HG03520 (cell line): ENCODE data around the gene SHISAL1.

Experiments
- ATAC-seq: cut with Tn5 transposase; IDR thresholded peaks from one replicate; pipeline ENCODE4 v1.9.1; 2021; ENCODE audit warnings: mild to moderate bottlenecking, moderate library complexity; ENCODE audit not compliant: unreplicated experiment

SHISAL1 gene

DNA sequence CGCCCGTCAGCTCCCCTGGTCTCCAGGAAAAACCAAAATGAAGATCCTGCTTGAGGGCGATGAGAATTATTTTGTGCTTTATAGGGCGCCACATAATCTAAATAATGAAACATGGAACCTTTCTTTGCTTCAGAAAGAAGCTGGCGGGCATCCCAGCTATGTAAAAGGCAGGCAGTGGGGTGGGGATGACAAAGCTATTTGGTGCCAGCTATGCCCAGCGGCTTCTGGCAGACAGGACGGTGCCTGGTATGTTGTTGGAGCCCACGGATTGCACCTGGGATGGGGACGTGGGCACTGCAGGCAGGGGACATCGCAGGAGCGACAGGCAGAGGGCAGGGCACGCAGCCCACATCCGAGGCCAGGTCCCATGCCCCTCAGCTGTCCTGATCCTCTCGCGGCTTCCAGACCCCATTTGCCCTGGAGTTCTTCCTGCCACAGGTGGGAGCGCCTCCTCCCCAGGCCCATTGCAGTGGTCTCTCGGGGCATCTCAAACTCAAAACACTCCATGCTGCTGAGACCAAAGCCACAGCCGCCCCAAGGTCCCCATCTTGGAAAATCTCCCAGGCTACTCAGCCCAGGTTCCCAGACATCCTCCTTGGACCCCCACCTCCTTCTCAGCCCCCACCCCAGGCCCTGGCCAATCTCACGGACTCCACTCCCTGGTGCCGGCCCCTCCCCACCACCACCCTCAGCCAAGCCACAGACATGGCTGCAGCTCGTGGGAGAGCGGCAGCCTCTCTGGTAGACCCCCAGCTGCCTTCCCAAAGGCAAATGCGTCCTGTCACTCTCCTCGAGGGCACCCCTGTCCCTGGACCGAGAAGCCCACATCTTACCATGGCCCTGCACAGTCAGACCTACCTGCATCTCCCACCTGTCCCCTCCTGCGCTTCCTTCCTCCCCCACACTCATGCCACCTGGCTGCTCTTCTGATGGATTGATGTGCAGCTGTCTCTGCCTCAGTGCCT, 45.7 kb downstream of the SHISAL1 start:
- ATAC-seq: no peak

DNA sequence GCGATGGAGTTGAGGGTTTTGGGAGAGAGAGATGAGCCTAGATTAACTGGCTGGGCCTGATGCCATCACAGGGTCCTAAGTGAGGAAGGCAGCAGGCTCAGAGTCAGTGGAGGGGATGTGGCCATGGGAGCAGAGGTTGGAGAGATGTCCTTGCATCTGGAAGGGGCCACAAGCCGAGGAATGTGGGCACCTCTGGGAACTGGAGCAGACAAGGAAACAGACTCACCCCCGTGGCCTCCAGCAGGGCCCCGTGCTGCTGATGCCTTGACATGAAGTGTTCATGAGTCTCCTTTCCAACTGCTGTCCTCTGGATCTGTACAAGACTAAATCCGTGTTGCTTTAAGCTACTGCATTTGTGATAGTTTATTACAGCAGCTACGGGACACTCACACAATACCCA, 49.2 kb downstream of the SHISAL1 start:
- no peak for ATAC-seq

DNA sequence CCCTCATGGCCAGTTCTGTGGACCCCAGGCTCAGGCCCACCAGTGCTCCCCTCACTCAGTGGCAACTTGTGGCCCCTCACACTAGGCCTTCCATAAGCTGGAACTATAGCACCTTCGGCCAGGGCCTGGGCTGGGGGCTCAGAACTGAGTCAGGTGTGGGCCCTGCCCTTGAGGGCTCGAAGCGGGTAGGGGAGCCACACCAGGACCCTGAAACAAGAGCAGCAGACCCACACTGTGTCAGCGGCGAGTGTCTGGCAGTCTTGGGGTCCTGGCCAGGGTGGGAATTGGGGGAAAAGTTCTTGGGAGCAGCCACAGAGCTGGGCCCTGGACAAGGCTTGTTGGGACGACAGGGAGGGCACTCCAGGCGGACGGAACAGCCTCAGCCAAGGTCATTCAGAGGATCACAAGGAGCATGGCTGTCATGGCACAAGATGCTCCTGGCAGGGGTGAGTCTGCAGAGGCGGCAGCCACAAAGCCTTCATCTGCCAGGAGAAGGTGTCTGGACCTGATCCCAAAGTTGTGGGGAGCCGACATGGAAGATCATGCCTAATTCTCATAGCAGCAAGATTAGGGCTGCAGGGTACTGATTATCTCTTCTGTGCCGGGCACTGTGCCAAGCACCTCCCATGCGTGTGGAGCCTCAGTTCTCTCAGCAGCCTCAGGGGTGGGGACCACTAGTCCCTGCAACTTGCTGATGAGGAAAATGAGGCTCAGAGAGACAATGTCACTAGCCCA, 50.7 kb downstream of the SHISAL1 start:
- no peak for ATAC-seq

DNA sequence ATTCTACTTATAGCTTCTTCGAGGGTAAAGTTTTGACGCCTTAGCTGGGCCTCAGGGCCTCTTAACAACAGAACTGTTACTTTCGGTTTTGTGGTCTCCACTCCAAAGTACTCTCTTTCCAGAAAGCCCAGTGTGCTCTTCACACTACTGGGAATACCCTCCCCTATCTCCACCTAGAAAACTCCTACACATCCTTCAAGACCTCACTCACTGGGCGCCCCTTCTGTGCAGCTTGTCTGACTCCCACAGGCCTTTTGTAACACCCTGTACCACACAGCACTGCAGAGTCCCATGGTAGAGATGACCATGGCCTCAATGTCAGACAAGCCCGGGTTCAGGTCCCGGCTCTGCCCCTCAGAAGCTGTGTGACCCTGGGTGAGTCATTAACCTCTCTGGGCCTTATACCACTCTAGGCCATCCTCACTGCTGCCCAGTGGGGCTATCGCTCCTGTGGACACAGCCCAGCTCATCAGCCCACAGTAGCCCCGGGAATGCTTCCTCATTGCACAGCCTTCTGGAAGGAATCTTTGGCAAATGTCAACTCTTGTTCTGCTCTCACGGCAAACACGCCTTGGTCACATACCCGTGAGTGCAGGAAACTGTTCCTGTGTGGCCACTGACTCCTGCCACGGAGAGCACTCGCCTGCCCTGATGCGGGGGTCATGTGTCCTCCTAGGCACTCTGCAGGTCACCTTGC, 51.4 kb downstream of the SHISAL1 start:
- ATAC-seq: no peak

DNA sequence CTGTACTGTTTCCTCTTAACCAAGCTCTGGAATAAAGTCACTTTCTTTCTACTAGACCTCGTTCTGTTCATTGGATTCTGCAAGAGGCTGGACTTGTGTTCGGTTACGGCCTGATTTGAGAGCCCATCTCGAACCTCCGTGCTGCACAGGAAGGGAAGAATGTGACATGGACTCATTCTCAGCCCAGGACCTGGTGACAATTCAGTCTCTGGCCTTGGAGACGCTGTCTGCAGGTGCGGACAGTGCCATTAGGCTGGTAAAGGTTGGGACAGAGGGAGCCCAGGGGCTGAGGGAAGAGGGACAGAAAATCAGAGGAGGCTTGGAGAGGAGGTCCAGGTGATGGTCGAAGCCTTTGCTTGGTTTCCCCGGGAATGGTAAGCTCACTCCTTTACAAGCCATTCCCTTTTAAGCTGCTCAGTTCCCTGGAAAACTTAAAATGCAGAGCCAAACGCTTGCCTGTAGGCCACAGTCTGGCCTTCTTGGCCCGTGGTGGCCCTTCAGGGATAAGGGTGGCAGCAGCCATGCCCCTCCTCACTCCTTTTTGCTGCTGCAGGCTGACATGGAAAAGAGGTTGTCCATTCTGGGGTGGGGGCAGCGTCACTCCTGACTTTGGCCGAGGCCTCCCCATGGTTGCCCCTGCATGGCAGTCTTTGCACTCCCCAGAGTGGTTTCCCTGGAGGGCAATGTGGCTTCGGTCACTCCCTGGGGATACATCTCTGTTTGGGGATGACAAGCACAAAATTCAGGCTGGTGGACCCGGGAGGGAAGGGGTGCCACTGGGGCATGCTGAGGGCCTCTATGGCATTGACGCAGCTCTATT, 52.3 kb downstream of the SHISAL1 start:
- ATAC-seq: no peak

DNA sequence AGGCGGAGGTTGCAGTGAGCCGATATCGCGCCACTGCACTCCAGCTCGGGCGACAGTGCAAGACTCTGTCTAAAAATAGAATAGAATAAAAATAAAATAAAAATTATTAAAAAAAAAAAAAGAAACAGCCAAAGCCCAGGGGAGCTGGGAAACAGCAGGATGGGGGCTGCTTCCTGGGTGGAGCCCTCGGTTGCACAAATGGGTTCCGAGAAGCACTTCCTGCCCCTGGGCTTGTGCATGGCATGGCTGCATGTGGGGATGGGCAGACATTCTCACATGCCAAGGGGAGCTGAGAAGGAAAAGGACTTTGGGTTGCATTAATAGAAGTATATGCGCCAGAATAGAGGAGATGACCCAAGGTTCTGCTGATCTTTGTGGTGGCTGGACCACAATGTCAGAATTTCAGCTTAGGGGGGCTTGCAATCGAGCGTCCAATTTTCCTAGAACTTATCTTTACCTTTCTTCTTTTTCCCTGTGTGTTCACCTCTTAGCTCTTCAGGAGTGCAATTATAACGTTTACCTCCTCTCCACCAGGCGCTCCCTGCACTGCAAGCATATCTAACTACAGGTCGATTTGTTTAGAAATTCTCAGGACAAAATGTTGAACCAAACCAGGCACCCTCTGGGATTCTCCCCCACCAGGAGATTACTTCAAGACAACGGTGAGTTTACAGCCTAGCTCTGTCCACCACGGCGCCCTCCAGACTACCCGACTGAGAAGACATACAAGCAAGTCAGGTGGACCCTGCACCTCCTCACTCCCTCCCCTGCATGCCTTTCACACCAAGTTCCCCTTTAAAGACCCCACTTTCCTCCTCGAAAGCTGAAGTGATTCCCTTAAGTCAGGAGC, 53.2 kb downstream of the SHISAL1 start:
- ATAC-seq: no peak

DNA sequence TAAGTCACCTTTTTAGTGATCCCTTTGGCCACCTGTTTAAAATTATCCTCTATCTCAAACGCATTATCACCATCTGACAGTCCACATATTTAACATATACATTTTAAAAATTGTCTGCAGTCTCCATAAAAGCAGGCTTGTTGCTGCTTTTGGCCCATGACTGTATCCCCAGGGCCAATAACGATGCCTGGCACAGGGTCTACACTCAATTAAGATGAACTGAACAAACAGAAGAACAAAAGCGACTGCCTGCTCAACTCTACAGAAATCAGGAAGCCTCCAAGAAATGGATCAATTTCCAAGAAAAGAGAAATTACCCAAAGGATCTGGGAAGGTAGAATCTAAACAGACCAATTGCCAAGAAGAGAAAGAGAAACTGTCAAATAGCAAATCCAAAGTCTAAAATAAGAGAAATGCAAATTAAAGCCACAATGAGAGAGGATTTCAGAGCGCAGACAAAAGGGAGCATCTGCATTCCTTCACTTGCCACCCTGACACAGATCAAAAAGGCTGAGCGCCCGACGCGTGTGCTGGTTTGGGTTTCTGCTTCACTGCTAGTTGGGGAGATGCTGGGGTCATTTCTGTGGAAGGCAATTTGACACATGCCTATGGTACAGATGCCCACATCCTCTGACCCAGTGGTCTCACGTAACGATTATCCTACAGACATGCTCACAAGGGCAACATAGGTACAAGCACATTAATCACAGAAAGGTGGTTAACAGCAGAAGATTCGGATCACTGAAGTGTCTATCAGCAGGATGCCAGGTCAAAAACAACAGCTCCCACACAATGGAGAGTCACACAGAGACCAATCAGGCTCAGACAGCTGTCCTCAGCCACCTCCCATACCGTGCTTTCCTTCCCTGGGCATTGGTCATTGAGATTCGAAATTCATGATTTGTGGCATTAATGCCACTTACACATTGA, 55.9 kb downstream of the SHISAL1 start:
- no peak for ATAC-seq

DNA sequence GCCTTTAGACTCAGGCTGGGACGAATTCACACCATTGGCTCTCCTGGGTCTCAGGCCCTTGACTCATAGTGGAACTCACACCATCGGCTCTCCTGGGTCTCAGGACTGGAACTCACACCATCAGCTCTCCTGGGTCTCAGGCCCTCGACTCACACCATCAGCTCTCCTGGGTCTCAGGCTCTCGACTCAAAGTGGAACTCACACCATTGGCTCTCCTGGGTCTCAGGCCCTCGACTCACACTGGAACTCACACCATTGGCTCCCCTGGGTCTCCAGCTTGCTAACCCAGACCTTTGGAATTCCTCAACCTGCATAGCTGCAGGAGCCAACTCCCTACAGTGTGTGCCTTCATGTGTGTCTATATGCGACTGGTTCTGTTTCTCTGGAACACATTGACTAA, 56.7 kb downstream of the SHISAL1 start:
- no peak for ATAC-seq

DNA sequence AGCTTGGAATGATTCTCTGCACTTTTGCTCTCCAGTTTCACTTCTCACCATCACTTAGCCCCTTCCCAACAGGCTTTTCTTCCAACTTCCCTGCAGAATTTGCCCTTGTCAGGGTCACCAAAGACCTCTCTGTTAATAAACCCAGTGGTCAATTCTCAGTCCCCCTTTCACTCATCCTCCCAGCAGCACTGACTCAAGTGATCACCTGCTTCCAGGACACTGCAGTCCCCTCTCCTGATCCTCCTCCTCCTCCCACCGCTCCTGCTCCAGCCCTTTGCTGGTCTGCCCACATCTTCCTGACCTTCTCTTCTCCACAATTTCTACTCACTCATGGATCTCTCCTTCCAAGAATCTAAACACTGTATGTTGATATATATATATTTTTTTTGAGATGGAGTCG, 57.9 kb downstream of the SHISAL1 start:
- no peak for ATAC-seq

DNA sequence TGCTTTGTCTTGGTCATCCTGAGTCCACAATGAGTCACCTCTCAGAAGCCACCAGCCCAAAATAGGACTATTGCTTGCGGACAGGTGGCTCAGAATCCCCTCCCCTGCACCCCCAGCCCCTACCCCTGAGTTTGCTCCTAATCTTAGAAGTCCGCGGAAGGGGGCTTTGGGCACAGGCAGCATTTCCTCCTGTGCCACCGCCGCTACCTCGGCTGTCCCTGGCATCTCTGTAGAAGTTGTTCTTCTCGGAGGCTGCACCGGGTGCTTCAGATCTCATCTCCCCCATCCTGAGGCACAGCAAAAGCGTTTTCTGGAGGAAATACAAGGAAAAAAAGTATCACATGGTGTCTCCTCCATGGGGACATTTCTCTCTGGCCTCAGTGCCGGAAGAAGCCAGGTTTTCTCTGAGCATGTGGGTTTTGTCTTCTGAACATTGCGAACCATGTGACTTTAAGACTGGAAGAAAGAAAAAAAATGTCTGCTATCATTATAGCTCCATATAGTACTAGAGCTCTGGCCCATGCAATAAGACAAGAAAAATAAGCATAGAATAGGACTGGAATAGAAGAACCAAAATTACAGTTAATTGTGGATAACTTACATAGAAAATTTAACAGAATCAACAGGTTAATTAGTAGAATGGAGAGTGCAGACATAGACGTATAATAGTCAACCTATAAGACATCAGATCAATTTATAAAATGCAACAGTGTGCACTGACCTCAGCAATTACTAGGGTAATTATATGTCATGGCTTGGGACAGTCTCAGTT, 63.2 kb downstream of the SHISAL1 start:
- no peak for ATAC-seq

DNA sequence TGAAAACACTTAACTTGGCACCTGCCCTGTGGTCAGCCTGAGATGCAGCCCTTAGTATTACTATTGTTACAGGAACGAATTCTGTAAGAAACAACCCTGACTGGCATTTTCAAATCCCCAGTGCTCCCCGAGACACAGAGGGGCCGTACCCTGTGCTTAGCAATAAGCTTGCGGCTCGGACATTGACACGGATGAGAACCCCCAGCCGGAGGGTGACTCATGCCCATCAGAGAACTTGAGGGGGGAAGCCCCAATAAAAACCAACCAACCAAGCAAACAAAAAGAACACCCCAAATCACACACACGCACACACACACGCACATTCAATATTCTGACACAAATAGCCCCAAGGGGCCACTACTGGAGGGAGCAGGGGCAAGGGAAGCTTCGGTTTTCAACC, 63.8 kb downstream of the SHISAL1 start:
- no peak for ATAC-seq

DNA sequence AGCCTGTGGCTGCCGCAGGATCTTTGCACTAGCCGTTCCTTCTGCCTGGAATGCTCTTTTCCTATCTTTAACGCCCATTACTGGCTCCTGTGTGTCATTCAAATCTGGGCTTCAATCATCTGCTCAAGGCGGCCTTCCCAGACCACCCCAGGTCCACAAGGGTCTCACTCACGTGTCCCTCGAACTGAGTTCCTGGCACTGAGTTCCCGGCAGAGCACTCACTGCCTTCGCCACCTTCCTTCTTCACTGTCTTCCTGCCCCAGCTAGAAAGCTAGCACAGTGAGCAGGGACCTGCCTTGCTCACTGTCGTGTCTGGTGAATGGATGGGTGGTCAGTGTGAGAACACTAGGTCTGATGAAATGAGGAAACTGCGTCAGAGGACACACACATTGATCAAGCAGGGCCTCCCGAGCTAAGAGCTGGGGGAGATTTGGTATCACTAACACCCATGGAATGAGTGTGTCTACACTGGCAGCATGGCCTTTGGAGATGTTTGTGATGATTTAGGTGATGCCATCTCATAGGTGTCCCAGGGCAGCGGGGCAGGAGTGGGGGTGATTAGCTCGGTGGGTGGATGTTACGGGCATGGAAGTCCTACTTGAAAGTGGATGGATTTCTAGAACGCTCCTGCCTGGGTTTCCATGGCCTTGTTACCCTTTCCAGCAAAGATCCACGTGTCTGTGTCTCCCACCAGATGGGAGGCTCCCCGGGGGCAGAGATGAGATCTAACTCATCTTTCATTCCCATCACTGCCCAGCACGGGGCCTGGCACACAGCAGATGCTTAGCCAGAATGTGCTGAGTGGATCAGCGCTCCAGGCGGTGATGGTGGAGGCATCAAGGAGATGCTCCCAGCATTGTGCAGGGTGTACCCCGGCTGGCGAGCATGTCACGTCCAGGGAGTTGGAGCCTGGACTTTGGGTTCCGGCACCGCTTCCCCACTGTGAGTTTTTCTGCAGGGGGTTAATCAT, 64.5 kb downstream of the SHISAL1 start:
- ATAC-seq: no peak

DNA sequence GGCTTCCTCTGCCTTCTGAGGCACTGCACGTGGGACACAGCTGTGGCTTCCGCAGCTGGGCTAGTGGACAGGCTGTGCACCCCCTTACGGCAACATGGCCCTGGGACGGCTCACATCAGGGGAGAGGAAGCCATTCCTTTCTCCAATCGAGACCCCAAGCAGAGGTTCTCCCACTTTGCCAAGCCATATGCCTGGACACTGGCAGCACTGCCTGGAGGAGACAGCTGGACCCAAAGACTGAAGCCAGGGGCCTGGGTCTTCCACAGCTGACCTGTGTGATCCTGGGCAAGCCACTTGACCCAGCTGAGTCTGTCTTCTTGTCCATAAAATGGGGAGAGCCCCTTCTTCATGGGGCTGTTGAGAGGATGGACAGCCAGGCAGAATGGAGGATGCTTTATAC, 65.4 kb downstream of the SHISAL1 start:
- no peak for ATAC-seq

DNA sequence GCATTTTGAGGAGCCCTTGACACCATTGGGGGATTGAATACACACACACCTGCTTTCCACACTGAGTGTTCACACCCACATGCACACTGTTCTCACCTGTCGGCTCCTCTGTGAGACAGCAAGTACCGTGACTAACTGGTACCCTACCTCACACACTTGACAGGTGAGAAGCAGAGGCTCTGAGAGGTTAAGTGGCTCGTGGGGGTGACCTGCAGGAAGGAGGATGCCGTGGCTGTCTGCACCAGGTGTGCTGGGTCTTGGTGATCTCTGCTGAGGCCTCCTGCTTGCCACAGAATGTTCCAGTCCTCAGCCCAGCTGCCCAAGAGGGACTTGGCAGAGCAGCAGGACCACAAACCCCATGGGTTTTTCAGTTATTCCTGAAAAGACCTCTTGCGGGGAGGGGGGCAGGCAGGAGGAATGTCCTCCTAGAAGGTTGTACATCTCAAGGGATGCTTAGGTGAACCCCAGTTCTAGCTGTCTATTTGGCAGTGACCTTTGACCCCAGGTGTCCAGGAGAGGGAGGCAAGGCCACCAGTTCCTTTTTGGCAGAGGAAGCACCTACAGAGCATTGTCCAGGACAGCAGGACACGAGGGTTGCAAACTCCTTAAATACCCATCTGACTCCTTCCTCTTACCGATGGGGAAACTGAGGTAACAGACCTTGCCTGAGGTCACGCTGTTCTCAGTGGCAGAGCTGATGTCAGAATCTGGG, 66.0 kb downstream of the SHISAL1 start:
- no peak for ATAC-seq

DNA sequence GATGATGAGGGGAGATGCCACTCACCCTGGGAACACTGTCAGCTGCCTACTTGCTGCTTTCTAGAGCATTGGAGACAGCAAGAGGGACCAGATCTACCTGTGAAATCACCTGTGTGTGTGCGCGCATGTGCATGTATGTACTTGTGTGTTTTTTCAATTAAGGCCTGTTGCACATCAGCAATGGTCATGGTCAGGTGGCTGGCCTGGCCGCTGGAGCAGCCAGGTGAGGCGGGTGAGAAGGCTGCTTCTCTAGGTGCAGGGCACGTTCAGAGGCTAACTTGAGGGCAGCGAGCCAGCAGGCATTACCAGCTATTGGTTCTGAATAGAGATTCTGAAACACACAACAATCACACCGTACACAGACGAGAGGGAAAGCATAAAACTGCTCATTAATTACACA, 66.9 kb downstream of the SHISAL1 start:
- ATAC-seq: no peak

DNA sequence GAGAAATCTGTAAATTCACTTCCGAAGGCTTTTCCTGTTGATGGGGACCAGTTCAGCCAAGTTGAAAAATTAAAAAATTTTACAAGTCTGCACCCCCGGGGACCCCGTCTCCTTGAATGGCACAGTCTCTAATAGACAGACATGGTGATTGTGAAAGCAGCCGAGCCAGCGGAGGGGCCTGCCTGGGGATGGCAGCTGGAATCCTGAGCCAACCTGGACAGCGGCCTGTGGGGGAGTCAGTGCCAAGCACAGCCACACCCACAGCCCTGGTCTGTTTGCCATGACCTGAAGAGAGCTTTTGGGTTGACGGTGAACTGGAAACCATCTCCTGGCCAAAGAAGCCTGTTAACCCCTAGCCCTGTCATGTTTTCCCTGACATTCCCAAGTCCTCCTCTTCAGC, 67.3 kb downstream of the SHISAL1 start:
- ATAC-seq: no peak
